Activated naive CD8-positive, alpha-beta T cell treated with anti-CD3 and anti-CD28 coated beads, Interleukin-2, amount 50 U/mL, for 16 hours (primary cell): ENCODE measurements around the gene RFNG.

Experiments
- DNase-seq: peaks from one replicate; pipeline ENCODE4 v3.0.0-alpha.2; 2020; ENCODE audit warnings: low read depth, low spot score

The RFNG gene

GRCh38 chr17:82025401-82026107, 26.1 kb downstream of the RFNG start:
- DNase-seq = no peak

GRCh38 chr17:82024859-82025258, 26.8 kb downstream of the RFNG start:
- no peak for DNase-seq

GRCh38 chr17:82023447-82024241, 28.0 kb downstream of the RFNG start:
- no peak for DNase-seq

GRCh38 chr17:82022981-82023446, 28.6 kb downstream of the RFNG start, which contains the start of gene LRRC45:
TSS of gene LRRC45 (plus strand) at chr17:82023305. CDS start at chr17:82023644, 339 bp downstream.
- DNase-seq = peak; percentile 100

GRCh38 chr17:82022310-82022980, 29.2 kb downstream of the RFNG start, which contains the start of gene CENPX:
TSS of gene CENPX (minus strand) at chr17:82022878. CDS start at chr17:82022861, 17 bp downstream.
- no peak for DNase-seq

GRCh38 chr17:82021900-82022309, 29.7 kb downstream of the RFNG start:
- no peak for DNase-seq

GRCh38 chr17:82021107-82021899, 30.3 kb downstream of the RFNG start:
- no peak for DNase-seq

GRCh38 chr17:82020572-82021106, 31.0 kb downstream of the RFNG start:
- DNase-seq = no peak

- peak; percentile 25 for DNase-seq
These were observed 31.7 kb downstream of the RFNG start for GRCh38 chr17:82019690-82020571.

- DNase-seq = no peak
These were observed 32.5 kb downstream of the RFNG start for GRCh38 chr17:82018989-82019689.

GRCh38 chr17:82018152-82018988, 33.2 kb downstream of the RFNG start:
- no peak for DNase-seq

- no peak for DNase-seq
These were observed 33.9 kb downstream of the RFNG start for GRCh38 chr17:82017612-82018151.

- DNase-seq = no peak
These were observed 34.6 kb downstream of the RFNG start for GRCh38 chr17:82016875-82017459.

- no peak for DNase-seq
These were observed 35.3 kb downstream of the RFNG start for GRCh38 chr17:82016061-82016874.

GRCh38 chr17:82015311-82015971, 36.2 kb downstream of the RFNG start:
- DNase-seq = no peak

GRCh38 chr17:82014971-82015310, 36.7 kb downstream of the RFNG start:
- no peak for DNase-seq
